Natural killer cell treated with Interleukin-12 subunit alpha and Interleukin-12 subunit beta and Interleukin-15 and Interleukin-18, amount 100 ng/mL, for 72 hours (primary cell): ENCODE results near the gene CRACR2A. TPM values are rescaled to one million over a fixed set of nuclear protein-coding genes. Genes with fewer than 3 reads are reported as not detected.

Source experiments
- ATAC-seq, 2 donors: fragments of 150-1000 bp; cut with Tn5 transposase in 1 of 2; sonication (Bioruptor Pico), chemical (Tn5 transposase) in 1 of 2; 2 replicates each; pipeline ENCODE4 v1.10.0; 2021
- DNase-seq: peaks from one replicate; pipeline ENCODE4 v3.0.0; 2022; ENCODE audit warnings: low spot score
- H3K27ac Mint-ChIP-seq, 2 donors: 1 replicate in 1 of 2; 2 replicates in 1 of 2; pipeline ENCODE4 v1.8.0; 2022; ENCODE audit warnings: mixed read lengths in 2 of 2, mild to moderate bottlenecking in 1 of 2, moderate library complexity in 1 of 2
- H3K27me3 Mint-ChIP-seq, 2 donors: 1 replicate in 1 of 2; 2 replicates in 1 of 2; pipeline ENCODE4 v1.8.0; 2022; ENCODE audit warnings: mixed read lengths in 2 of 2
- H3K36me3 Mint-ChIP-seq: one replicate; pipeline ENCODE4 v1.8.0; 2022; ENCODE audit warnings: mixed read lengths
- H3K4me1 Mint-ChIP-seq, 2 donors: 1 replicate in 1 of 2; 2 replicates in 1 of 2; pipeline ENCODE4 v1.8.0; 2022; ENCODE audit warnings: low read depth in 2 of 2, mixed read lengths in 2 of 2, mild to moderate bottlenecking in 1 of 2
- H3K4me3 Mint-ChIP-seq: one replicate; pipeline ENCODE4 v1.8.0; 2022; ENCODE audit warnings: mixed read lengths
- H3K9me3 Mint-ChIP-seq: 2 replicates; pipeline ENCODE4 v1.8.0; 2022; ENCODE audit warnings: mixed read lengths
- total RNA-seq, 2 donors: library from RNA; stranded (reverse); gene quantifications; one replicate each; pipeline ENCODE4 v1.2.3, GENCODE V29; 2022

Gene CRACR2A
- total RNA-seq, 2 donors from 2014 or later, result 134 to 139 TPM

GRCh38 chr12:3617565-3617964, 135.3 kb downstream of the CRACR2A start:
- Mint-ChIP-seq H3K36me3 (peaks cover 11% of the 10 kb centered on the region), H3K27ac (no peak overlapping the region)
- ATAC-seq, result no peak

GRCh38 chr12:3615862-3616261, 137.0 kb downstream of the CRACR2A start:
- Mint-ChIP-seq H3K27me3 (no peaks in the 10 kb centered on the region), H3K36me3 (peaks cover 17% of the 10 kb centered on the region), H3K27ac (peak overlapping the region in 1 of 2 donors; percentile 39), H3K9me3 (no peaks in the 10 kb centered on the region), H3K4me1 (peaks cover 0 to 10% of the 10 kb centered on the region in 2 donors), H3K4me3 (no peak overlapping the region)
- DNase-seq (no peak), ATAC-seq (no peak)

More at GRCh38 chr12:3617565-3617964, 135.3 kb downstream of the CRACR2A start:
- H3K4me3 Mint-ChIP-seq, result no peak overlapping the region
- no peaks in the 10 kb centered on the region for H3K27me3 Mint-ChIP-seq
- no peak for DNase-seq
- peaks cover 0 to 7% of the 10 kb centered on the region in 2 donors for H3K4me1 Mint-ChIP-seq
- H3K9me3 Mint-ChIP-seq, result no peaks in the 10 kb centered on the region

- H3K27me3 Mint-ChIP-seq, result no peaks in the 10 kb centered on the region
- DNase-seq (no peak), ATAC-seq (no peak)
- peaks cover 0 to 7% of the 10 kb centered on the region in 2 donors for H3K4me1 Mint-ChIP-seq
- H3K36me3 Mint-ChIP-seq, result peaks cover 14% of the 10 kb centered on the region
- no peak overlapping the region for H3K27ac Mint-ChIP-seq
- H3K4me3 Mint-ChIP-seq, result no peak overlapping the region
- H3K9me3 Mint-ChIP-seq, result no peaks in the 10 kb centered on the region
Observed at GRCh38 chr12:3614806-3615466, 138.0 kb downstream of the CRACR2A start.

DNA sequence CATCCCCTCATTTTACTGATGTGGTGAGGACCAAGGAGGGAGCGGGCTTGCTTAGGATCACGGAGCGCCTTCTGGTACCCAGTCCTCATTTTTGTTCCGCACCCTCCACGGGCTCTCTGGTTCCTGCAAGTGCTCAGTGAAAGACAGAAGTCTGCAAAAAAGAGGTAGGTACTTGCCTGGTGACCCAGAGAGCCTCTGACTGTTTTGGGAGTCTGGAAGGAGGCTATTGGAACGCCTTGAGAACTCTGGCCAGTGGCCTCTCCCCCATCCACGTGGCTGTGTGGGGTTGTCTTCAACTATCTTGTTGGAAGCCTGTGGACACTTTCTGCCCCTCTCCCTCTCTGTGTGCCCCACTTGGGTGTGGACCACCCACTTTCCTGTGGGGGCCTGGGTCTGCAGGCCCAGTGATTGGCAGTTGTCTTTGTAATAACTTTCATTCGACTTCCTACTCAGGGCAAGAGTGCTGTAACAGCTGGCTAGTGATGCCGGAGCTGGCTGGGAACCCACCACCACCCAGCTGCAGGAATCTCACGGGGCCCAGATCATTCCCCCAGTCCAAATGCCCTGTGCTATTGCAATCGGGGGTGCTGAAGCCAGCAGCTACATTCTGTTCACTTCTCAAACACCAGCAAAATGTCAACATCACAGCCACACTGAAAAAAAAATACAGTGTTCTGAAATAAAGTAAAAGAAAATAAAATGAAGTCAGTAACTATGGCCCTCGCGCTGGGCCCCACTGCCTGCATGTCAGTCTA, 139.1 kb downstream of the CRACR2A start:
- H3K4me3 Mint-ChIP-seq, result no peak overlapping the region
- peak overlapping the region in 1 of 2 donors; percentile 60 for H3K27ac Mint-ChIP-seq
- no peaks in the 10 kb centered on the region for H3K27me3 Mint-ChIP-seq
- no peaks in the 10 kb centered on the region for H3K9me3 Mint-ChIP-seq
- peaks cover 25% of the 10 kb centered on the region for H3K36me3 Mint-ChIP-seq
- DNase-seq (peak; percentile 48), ATAC-seq (peak in 1 of 2 donors; percentile 12)
- H3K4me1 Mint-ChIP-seq, result peaks cover 0 to 13% of the 10 kb centered on the region in 2 donors

GRCh38 chr12:3611860-3612703, 140.8 kb downstream of the CRACR2A start:
- Mint-ChIP-seq H3K27ac (peak overlapping the region in 1 of 2 donors; percentile 3), H3K9me3 (no peaks in the 10 kb centered on the region), H3K4me1 (peaks cover 0 to 11% of the 10 kb centered on the region in 2 donors), H3K36me3 (peaks cover 25% of the 10 kb centered on the region), H3K4me3 (no peak overlapping the region), H3K27me3 (no peaks in the 10 kb centered on the region)
- DNase-seq, result peak; percentile 26
- no peak for ATAC-seq

DNA sequence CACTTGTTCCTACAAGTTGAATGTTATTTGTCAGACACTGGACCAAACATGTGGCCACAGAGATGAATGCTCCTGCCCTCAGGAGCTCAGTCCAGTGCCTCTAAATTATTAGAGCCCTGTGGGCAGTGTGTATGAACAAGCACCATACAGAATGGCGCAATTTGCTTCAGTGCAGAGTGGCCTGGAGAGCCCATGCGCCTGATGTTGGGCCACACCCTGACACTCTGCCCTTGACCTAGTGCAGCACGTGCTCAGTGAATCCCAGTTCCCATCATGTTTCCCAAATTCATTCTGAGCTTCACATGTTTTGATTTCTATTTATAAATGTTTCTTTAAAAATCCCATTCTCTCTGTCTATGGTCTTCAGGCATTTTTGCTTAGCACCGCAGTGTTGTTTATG, 145.1 kb downstream of the CRACR2A start:
- DNase-seq (peak; percentile 2), ATAC-seq (no peak)
- H3K9me3 Mint-ChIP-seq, result no peaks in the 10 kb centered on the region
- no peaks in the 10 kb centered on the region for H3K27me3 Mint-ChIP-seq
- peaks cover 5 to 27% of the 10 kb centered on the region in 2 donors for H3K4me1 Mint-ChIP-seq
- H3K27ac Mint-ChIP-seq, result no peak overlapping the region
- peaks cover 21% of the 10 kb centered on the region for H3K36me3 Mint-ChIP-seq
- H3K4me3 Mint-ChIP-seq, result no peak overlapping the region

GRCh38 chr12:3607039-3607720, 145.7 kb downstream of the CRACR2A start:
- DNase-seq, result peak; percentile 3
- peak overlapping the region in 1 of 2 donors; percentile 20 for H3K27ac Mint-ChIP-seq
- no peak overlapping the region for H3K4me3 Mint-ChIP-seq
- ATAC-seq, result no peak
- no peaks in the 10 kb centered on the region for H3K9me3 Mint-ChIP-seq
- H3K36me3 Mint-ChIP-seq, result peaks cover 21% of the 10 kb centered on the region
- H3K27me3 Mint-ChIP-seq, result no peaks in the 10 kb centered on the region
- peaks cover 5 to 27% of the 10 kb centered on the region in 2 donors for H3K4me1 Mint-ChIP-seq

GRCh38 chr12:3606128-3606527, 146.8 kb downstream of the CRACR2A start:
- DNase-seq (peak; percentile 20), ATAC-seq (no peak)
- H3K27ac Mint-ChIP-seq, result peak overlapping the region in 1 of 2 donors; percentile 3
- H3K9me3 Mint-ChIP-seq, result no peaks in the 10 kb centered on the region
- no peak overlapping the region for H3K4me3 Mint-ChIP-seq
- H3K36me3 Mint-ChIP-seq, result peaks cover 13% of the 10 kb centered on the region
- peaks cover 5 to 23% of the 10 kb centered on the region in 2 donors for H3K4me1 Mint-ChIP-seq
- H3K27me3 Mint-ChIP-seq, result peaks cover 0 to 1% of the 10 kb centered on the region in 2 donors

DNA sequence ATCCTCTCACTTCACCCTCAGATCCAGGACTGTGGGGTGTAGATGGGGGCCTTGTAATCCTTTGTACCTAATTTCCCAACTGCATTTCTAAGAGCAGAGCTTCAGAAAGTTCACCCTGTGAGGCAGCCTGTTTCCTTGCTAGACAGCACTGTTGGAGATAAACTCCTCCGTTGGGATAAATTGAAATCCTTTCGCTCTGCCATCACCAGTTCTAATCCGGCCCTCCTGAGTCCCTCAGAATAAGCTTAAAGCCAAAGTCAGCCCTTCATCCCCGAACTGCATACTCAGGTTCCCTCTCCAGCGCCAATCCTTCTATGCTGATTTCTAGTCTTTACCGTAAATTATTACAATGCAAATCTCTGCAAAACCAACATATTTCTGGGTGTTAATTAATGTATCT, 147.2 kb downstream of the CRACR2A start:
- ATAC-seq, result no peak

GRCh38 chr12:3604748-3605586, 147.9 kb downstream of the CRACR2A start:
- ATAC-seq (peak; percentile 4 to 38), DNase-seq (peak; percentile 58)
- Mint-ChIP-seq H3K36me3 (peaks cover 12% of the 10 kb centered on the region), H3K4me1 (peaks cover 5 to 23% of the 10 kb centered on the region in 2 donors), H3K27ac (peak overlapping the region in 1 of 2 donors; percentile 37), H3K9me3 (no peaks in the 10 kb centered on the region), H3K27me3 (peaks cover 0 to 2% of the 10 kb centered on the region in 2 donors), H3K4me3 (no peak overlapping the region)

More for the DNA sequence above, 147.2 kb downstream of the CRACR2A start:
- peaks cover 0 to 2% of the 10 kb centered on the region in 2 donors for H3K27me3 Mint-ChIP-seq
- H3K4me3 Mint-ChIP-seq, result no peak overlapping the region
- peak; percentile 8 for DNase-seq
- H3K9me3 Mint-ChIP-seq, result no peaks in the 10 kb centered on the region
- H3K4me1 Mint-ChIP-seq, result peaks cover 5 to 23% of the 10 kb centered on the region in 2 donors
- H3K36me3 Mint-ChIP-seq, result peaks cover 13% of the 10 kb centered on the region
- H3K27ac Mint-ChIP-seq, result peak overlapping the region in 1 of 2 donors; percentile 3

DNA sequence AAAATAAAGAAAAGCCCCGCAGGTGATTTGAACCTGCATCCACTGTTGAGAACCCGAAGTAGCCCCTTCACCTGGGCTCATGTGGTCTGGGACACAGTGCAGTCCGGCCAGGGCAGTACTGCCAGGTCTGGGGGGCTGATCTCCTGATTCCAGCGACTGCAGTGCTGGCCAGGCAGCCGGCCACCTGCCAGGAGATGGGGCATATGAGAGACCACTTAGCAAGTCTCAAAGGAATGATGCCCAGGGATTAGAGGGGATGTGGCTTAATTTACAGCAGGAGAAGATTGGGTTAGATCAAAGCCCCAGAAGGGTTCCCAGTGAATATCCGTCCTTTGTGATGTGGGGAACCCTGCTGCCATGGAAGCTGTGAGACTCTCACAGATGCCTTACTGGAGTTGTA, 148.6 kb downstream of the CRACR2A start:
- Mint-ChIP-seq H3K36me3 (peaks cover 5% of the 10 kb centered on the region), H3K4me1 (peaks cover 5 to 21% of the 10 kb centered on the region in 2 donors), H3K27ac (peak overlapping the region in 1 of 2 donors; percentile 37), H3K4me3 (no peak overlapping the region), H3K9me3 (no peaks in the 10 kb centered on the region), H3K27me3 (peaks cover 0 to 2% of the 10 kb centered on the region in 2 donors)
- no peak for ATAC-seq
- DNase-seq, result no peak

DNA sequence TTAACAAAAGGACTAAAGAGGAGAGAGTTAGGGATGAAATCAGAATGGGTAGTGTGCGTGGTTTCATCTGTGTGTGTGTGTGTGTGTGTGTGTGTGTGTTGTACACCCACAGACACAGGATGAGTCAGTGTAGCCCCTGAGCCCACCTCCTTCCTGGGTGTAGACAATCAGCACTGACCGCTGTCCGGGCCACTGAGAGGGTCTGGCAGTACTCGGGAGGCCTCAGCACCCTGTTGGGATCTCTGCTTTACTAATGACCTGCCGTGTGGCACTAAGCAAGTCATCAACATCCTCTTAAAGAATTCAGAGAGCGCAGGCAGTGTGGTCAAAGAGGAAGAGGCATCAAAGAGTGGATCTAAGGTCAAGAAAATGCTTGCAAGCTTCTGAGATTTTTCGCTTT, 149.3 kb downstream of the CRACR2A start:
- Mint-ChIP-seq H3K36me3 (no peaks in the 10 kb centered on the region), H3K27me3 (peaks cover 0 to 2% of the 10 kb centered on the region in 2 donors), H3K4me1 (peaks cover 5 to 17% of the 10 kb centered on the region in 2 donors), H3K4me3 (no peak overlapping the region), H3K9me3 (no peaks in the 10 kb centered on the region), H3K27ac (no peak overlapping the region)
- ATAC-seq, result no peak
- DNase-seq, result peak; percentile 25
